Endothelial cell of umbilical vein (primary cell): ENCODE results near the gene UBE2Q2. TPM values are rescaled to one million over a fixed set of nuclear protein-coding genes. Genes with fewer than 3 reads are reported as not detected.

Source experiments
- BruUV-seq: library from RNA; stranded (reverse); fragments of 400-500 nt; replicated peaks from 2 replicates; lab custom pipeline; 2021; lab: Mats Ljungman, UMichigan
- CTCF ChIA-PET: fragments of 300-600, 350-600 bp; sonication (Branson Sonifier 250); formaldehyde crosslinking; loops from one replicate; lab custom pipeline; 2021; ENCODE audit warnings: antibody characterized with exemption, inconsistent platforms; lab: Charles Lee
- POLR2A ChIA-PET: fragments of 300-600, 350-600 bp; sonication (Branson Sonifier 250); formaldehyde crosslinking; loops from one replicate; lab custom pipeline; 2021; ENCODE audit warnings: antibody characterized with exemption, inconsistent platforms; lab: Charles Lee
- DNase-seq: peaks from one replicate; pipeline ENCODE4 v3.0.0-alpha.2; 2011; ENCODE audit warnings: low read depth, low spot score
- FAIRE-seq: peaks from 2 replicates; lab custom pipeline; 2011; peaks lifted over from hg19 to GRCh38; lab: Jason Lieb, UNC
- H2AFZ ChIP-seq: 2 replicates; pipeline ENCODE4 v1.6.0; 2012; ENCODE audit warnings: low read depth, low read length, control low read depth, inconsistent platforms
- H3K27ac ChIP-seq: 2 replicates; pipeline ENCODE4 v1.5.1; 2011; ENCODE audit warnings: low read depth, mild to moderate bottlenecking, control low read depth, low read length, moderate library complexity; ENCODE audit not compliant: insufficient read depth
- H3K27me3 ChIP-seq, 2 experiments: 2 replicates each; pipeline versions ENCODE4 v1.6.0 to v1.6.1; 2011; ENCODE audit warnings: low read length in 2 of 2, mixed read lengths in 1 of 2; ENCODE audit not compliant: control insufficient read depth in 2 of 2, insufficient read depth in 2 of 2
- H3K36me3 ChIP-seq, 2 experiments: 2 replicates in 1 of 2; 3 replicates in 1 of 2; pipeline ENCODE4 v1.5.1; 2011; ENCODE audit warnings: low read length in 2 of 2, mild to moderate bottlenecking in 1 of 2, moderate library complexity in 1 of 2; ENCODE audit not compliant: control insufficient read depth in 2 of 2, insufficient read depth in 2 of 2; ENCODE audit errors: extremely low read depth in 1 of 2
- H3K4me1 ChIP-seq: 3 replicates; pipeline ENCODE4 v1.5.1; 2011; ENCODE audit warnings: mild to moderate bottlenecking, low read length; ENCODE audit not compliant: control insufficient read depth, insufficient read depth; ENCODE audit errors: extremely low read depth
- H3K4me2 ChIP-seq: 2 replicates; pipeline ENCODE4 v1.6.1; 2011; ENCODE audit warnings: low read length, control low read depth, mixed read lengths; ENCODE audit not compliant: insufficient read depth
- H3K4me3 ChIP-seq, 3 experiments: fragments of 200-600 bp in 1 of 3; sonication (generic), shearing (Covaris generic) in 1 of 3; replicated peaks in 1 of 3; 2 replicates each; pipeline ENCODE4 v1.5.1; 2011 to 2016; ENCODE audit warnings: control low read depth in 3 of 3, low read length in 3 of 3, mild to moderate bottlenecking in 2 of 3, inconsistent platforms in 1 of 3, low read depth in 1 of 3, moderate library complexity in 1 of 3; ENCODE audit not compliant: insufficient read depth in 1 of 3
- H3K79me2 ChIP-seq: 2 replicates; pipeline ENCODE4 v1.6.0; 2012; ENCODE audit warnings: low read length, inconsistent platforms; ENCODE audit not compliant: control insufficient read depth, insufficient read depth
- H3K9ac ChIP-seq: replicated peaks from 2 replicates; pipeline ENCODE3; 2011; ENCODE audit warnings: low read length, control low read depth; ENCODE audit not compliant: insufficient read depth; ENCODE audit errors: extremely low read depth
- H3K9me1 ChIP-seq: replicated peaks from 3 replicates; pipeline ENCODE4 v1.6.0; 2011; ENCODE audit warnings: mild to moderate bottlenecking, low read length; ENCODE audit not compliant: control insufficient read depth, insufficient read depth; ENCODE audit errors: extremely low read depth
- H3K9me3 ChIP-seq: replicated peaks from 2 replicates; pipeline ENCODE4 v1.5.1; 2012; ENCODE audit warnings: low read length, inconsistent platforms; ENCODE audit not compliant: control insufficient read depth, insufficient read depth
- H4K20me1 ChIP-seq: replicated peaks from 2 replicates; pipeline ENCODE3; 2011; ENCODE audit warnings: mild to moderate bottlenecking, low read length; ENCODE audit not compliant: control insufficient read depth, insufficient read depth; ENCODE audit errors: extremely low read depth
- JUN ChIP-seq: IDR thresholded peaks from 2 replicates; pipeline ENCODE4 v1.6.1; 2011; ENCODE audit warnings: borderline replicate concordance, low read depth; ENCODE audit not compliant: insufficient read length, insufficient read depth
- MYC ChIP-seq: IDR thresholded peaks from one replicate; pipeline ENCODE4 v1.6.1; 2011; ENCODE audit warnings: mild to moderate bottlenecking, low read depth, low read length
- dilution Hi-C: fragments of 300-500 bp; cut with MboI; formaldehyde crosslinking; loops from one replicate; pipeline ENCODE4 v1.15.0; 2019; ENCODE audit warnings: low sequenced_read_pairs; ENCODE audit not compliant: extremely low pct_ligation_motif_present
- intact Hi-C: fragments of 100-400 bp; cut with micrococcal nuclease; formaldehyde crosslinking; loops from one replicate; pipeline ENCODE4 v1.10.0; 2022
- polyA plus RNA-seq, 4 experiments: library from polyadenylated mRNA; depleted of rRNA in 3 of 4; stranded (reverse) in 3 of 4; unstranded in 1 of 4; fragments of >200 nt; gene quantifications; 2 replicates each; pipeline versions ENCODE4 v1.2.1 to v1.2.3, GENCODE V29; 2011 to 2012; ENCODE audit warnings: missing spikeins in 1 of 4
- total RNA-seq: library from RNA; stranded (reverse); gene quantifications from 2 replicates; pipeline ENCODE4 v1.2.3, GENCODE V29; 2021
- TF ChIP-seq, protein P1 (sequence below), 2 donors: IDR thresholded peaks; 1 replicate in 1 of 2; 2 replicates in 1 of 2; pipeline ENCODE4 v1.5.1; 2011; ENCODE audit warnings: low read length in 2 of 2, mild to moderate bottlenecking in 2 of 2, moderate library complexity in 2 of 2, control low read depth in 1 of 2, inconsistent platforms in 1 of 2, low read depth in 1 of 2; ENCODE audit not compliant: insufficient read depth in 1 of 2; ENCODE audit errors: extremely low read depth in 1 of 2

UBE2Q2 gene
- total and polyA plus RNA-seq, 2 donors (not counting 3 experiments of a cell fraction or from before 2014, with no cell fraction given) = 12.9 to 32.8 TPM

DNA sequence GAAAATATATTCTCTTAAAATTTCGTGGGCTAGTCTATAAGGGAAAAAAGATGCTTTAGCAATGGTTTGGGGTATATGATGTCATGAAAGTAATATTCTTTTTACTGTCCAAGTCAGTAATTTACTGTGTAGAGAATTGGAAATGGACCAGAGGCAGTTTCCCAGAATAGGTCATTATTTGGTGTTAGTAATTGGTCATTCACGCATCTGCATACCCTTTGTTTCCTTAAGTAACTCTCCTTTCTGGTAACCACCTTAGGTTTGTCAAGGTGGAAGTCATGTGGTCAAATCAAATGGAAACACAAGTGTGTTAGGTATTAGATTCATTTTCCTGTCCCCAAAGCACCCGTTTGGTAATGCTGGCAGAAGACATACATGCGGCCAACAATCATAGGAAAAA is 84.4 kb downstream of the UBE2Q2 start:
- TF ChIP-seq, protein P1, sequence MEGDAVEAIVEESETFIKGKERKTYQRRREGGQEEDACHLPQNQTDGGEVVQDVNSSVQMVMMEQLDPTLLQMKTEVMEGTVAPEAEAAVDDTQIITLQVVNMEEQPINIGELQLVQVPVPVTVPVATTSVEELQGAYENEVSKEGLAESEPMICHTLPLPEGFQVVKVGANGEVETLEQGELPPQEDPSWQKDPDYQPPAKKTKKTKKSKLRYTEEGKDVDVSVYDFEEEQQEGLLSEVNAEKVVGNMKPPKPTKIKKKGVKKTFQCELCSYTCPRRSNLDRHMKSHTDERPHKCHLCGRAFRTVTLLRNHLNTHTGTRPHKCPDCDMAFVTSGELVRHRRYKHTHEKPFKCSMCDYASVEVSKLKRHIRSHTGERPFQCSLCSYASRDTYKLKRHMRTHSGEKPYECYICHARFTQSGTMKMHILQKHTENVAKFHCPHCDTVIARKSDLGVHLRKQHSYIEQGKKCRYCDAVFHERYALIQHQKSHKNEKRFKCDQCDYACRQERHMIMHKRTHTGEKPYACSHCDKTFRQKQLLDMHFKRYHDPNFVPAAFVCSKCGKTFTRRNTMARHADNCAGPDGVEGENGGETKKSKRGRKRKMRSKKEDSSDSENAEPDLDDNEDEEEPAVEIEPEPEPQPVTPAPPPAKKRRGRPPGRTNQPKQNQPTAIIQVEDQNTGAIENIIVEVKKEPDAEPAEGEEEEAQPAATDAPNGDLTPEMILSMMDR (IDR thresholded peaks at IDR 0.05; ENCODE audit: extremely low read depth in 1 of 2, insufficient read depth in 1 of 2, low read depth in 1 of 2, low read length in 2 of 2) = no peak
- TF ChIP-seq MYC = no peak
- TF ChIP-seq JUN = no peak
- Histone ChIP-seq H3K27ac (no peak overlapping the region), H3K36me3 (peaks cover 1 to 4% of the 10 kb centered on the region in 2 experiments), H3K9ac (no peak overlapping the region), H3K9me1 (no peaks in the 10 kb centered on the region), H3K79me2 (peaks cover 38% of the 10 kb centered on the region), H3K4me3 (no peak overlapping the region), H3K9me3 (no peaks in the 10 kb centered on the region), H3K4me1 (peaks cover 17% of the 10 kb centered on the region), H2AFZ (no peak overlapping the region), H3K4me2 (no peak overlapping the region), H3K27me3 (no peaks in the 10 kb centered on the region), H4K20me1 (no peaks in the 10 kb centered on the region)
- DNase-seq = no peak
- intact Hi-C loops (loop anchor here (10.0 kb wide), 1 partner anchor 217 kb away; no protein-coding TSS in a partner anchor), dilution Hi-C loops (no loop called here)
- no peak for FAIRE-seq
- ChIA-PET CTCF (interaction anchor here (3.1 kb wide), 1 partner anchor 118 kb away, joined by 16 read pairs; no protein-coding TSS in a partner anchor), POLR2A (no interaction called here)
- BruUV-seq = no TSS peak
